GM21526 (cell line): Measurements from ENCODE around the gene MTHFR.

Experiments used
- ATAC-seq: cut with Tn5 transposase; IDR thresholded peaks from one replicate; pipeline ENCODE4 v1.9.1; 2021; ENCODE audit warnings: moderate library complexity; ENCODE audit not compliant: unreplicated experiment, low FRiP score

The MTHFR gene

GRCh38 chr1:11736746-11737639 is 68.8 kb downstream of the MTHFR start:
- ATAC-seq: no peak

DNA sequence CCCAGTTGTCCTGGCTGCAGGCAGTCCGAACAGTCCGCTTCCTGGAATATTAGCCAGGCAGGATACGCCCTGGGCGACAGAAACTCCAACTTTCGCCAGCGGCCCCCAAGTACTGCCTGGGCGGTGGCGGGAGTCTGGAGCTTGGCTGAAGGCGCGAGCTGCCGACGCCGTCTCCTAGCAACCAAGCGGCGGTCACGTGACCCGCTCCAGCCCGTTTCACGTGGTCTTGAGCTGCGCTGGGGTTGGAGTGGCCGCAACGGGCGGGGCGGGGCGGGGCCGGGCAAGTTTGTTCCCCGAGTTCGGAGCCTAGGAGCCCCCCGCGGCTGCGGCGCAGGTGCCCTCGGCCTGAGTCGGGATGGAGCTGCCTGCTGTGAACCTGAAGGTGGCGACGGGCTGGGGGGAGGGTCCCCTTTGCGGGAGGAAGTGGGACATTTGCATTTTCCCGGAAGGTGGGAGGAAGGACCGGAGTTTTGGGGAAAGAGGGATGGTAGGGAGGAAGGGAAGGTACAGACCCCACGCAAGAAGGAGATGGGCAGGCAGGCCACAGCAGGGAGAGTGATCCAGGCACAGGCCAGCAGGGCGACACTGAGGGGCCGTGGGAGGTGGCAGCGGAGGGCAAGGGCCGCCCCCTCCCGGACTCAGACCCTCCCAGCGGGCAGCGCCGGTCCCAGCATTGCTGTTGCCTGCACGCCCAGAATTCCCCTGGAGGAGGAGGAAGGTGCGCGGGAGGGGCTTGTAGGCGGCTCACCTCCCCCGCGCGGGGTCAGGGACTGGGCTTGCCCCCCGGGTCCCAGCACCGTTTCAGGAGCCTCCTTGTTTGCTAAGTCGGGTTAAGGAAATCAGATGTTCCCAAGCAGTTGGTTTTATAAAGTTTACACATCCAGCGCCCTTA is 69.7 kb downstream of the MTHFR start, which contains the start of gene AGTRAP:
TSS of gene AGTRAP (plus strand) at position 283 of the 892 bp plus-strand sequence. CDS start at position 356, 73 bp downstream.
- ATAC-seq: peak; percentile 66
